H1 (cell line): Measurements from ENCODE around the gene PDE4B. TPM values are rescaled to one million over a fixed set of nuclear protein-coding genes. Genes with fewer than 3 reads are reported as not detected.

Experiments used
- CTCF ChIA-PET: fragments of 300-600 bp; sonication (Branson Sonifier 250); formaldehyde crosslinking; loops from one replicate; lab custom pipeline; 2021; ENCODE audit not compliant: partially characterized antibody; lab: Charles Lee
- POLR2A ChIA-PET: fragments of 300-600 bp; sonication (Branson Sonifier 250); formaldehyde crosslinking; loops from one replicate; lab custom pipeline; 2021; ENCODE audit warnings: inconsistent platforms; ENCODE audit not compliant: partially characterized antibody; lab: Charles Lee
- DNase-seq, 2 experiments: peaks; one replicate each; pipeline versions ENCODE4 v3.0.0 to v3.0.0-alpha.2; 2010 to 2022; ENCODE audit warnings: low spot score in 2 of 2, low read depth in 1 of 2, mixed read lengths in 1 of 2
- FAIRE-seq: peaks from 2 replicates; lab custom pipeline; 2011; peaks lifted over from hg19 to GRCh38; lab: Jason Lieb, UNC
- H2AFZ ChIP-seq: 2 replicates; pipeline ENCODE4 v1.8.1; 2012; ENCODE audit warnings: low read length, inconsistent platforms
- H2AK5ac ChIP-seq: 2 replicates; pipeline ENCODE4 v1.6.1; 2013; ENCODE audit warnings: low read depth, low read length
- H2BK120ac ChIP-seq: replicated peaks from 2 replicates; pipeline ENCODE3; 2013; ENCODE audit warnings: low read depth, low read length, inconsistent platforms
- H2BK12ac ChIP-seq: 2 replicates; pipeline ENCODE4 v1.6.1; 2013; ENCODE audit warnings: low read depth, low read length
- H2BK15ac ChIP-seq: 2 replicates; pipeline ENCODE4 v1.6.1; 2013; ENCODE audit warnings: low read length
- H2BK20ac ChIP-seq: 2 replicates; pipeline ENCODE4 v1.6.1; 2013; ENCODE audit warnings: low read length
- H2BK5ac ChIP-seq: 2 replicates; pipeline ENCODE4 v1.6.1; 2013; ENCODE audit warnings: low read depth, low read length
- H3K14ac ChIP-seq: 2 replicates; pipeline ENCODE4 v1.6.1; 2013; ENCODE audit warnings: inconsistent platforms; ENCODE audit not compliant: insufficient read length
- H3K18ac ChIP-seq: 2 replicates; pipeline ENCODE4 v1.6.1; 2013; ENCODE audit warnings: low read length; ENCODE audit errors: extremely low read depth
- H3K23ac ChIP-seq: 2 replicates; pipeline ENCODE4 v1.6.1; 2013; ENCODE audit warnings: inconsistent platforms; ENCODE audit not compliant: insufficient read length
- H3K23me2 ChIP-seq: 2 replicates; pipeline ENCODE4 v1.6.1; 2013; ENCODE audit warnings: low read depth, low read length
- H3K27ac ChIP-seq: 2 replicates; pipeline ENCODE4 v1.6.1; 2011; ENCODE audit warnings: low read depth, low read length, inconsistent platforms
- H3K27me3 ChIP-seq, 4 experiments: replicated peaks in 1 of 4; 1 replicate in 1 of 4; 2 replicates in 3 of 4; pipeline versions ENCODE4 v1.6.1 to v1.8.1; 2011 to 2013; ENCODE audit warnings: low read length in 3 of 4, mild to moderate bottlenecking in 3 of 4, inconsistent platforms in 2 of 4, mixed read lengths in 2 of 4, moderate library complexity in 1 of 4; ENCODE audit not compliant: control insufficient read depth in 3 of 4, insufficient read depth in 3 of 4; ENCODE audit errors: extremely low read depth in 1 of 4
- H3K36me3 ChIP-seq, 4 experiments: 2 replicates each; pipeline versions ENCODE4 v1.6.1 to v1.8.1; 2011 to 2013; ENCODE audit warnings: mild to moderate bottlenecking in 4 of 4, low read length in 3 of 4, moderate library complexity in 2 of 4, control low read depth in 1 of 4, inconsistent platforms in 1 of 4; ENCODE audit not compliant: insufficient read depth in 4 of 4, control insufficient read depth in 2 of 4
- H3K4ac ChIP-seq: replicated peaks from 2 replicates; pipeline ENCODE3; 2013; ENCODE audit warnings: low read length, low read depth, mixed read lengths, inconsistent platforms; ENCODE audit not compliant: insufficient read length
- H3K4me1 ChIP-seq, 4 experiments: replicated peaks in 1 of 4; 1 replicate in 1 of 4; 2 replicates in 3 of 4; pipeline versions ENCODE4 v1.6.1 to v1.8.1; 2011 to 2013; ENCODE audit warnings: low read length in 3 of 4, inconsistent platforms in 2 of 4, mixed read lengths in 1 of 4; ENCODE audit not compliant: insufficient read depth in 4 of 4, control insufficient read depth in 3 of 4
- H3K4me2 ChIP-seq, 2 experiments: 2 replicates each; pipeline versions ENCODE4 v1.6.1 to v1.8.1; 2011 to 2013; ENCODE audit warnings: low read depth in 2 of 2, low read length in 2 of 2, control low read depth in 1 of 2, inconsistent platforms in 1 of 2, mild to moderate bottlenecking in 1 of 2; ENCODE audit not compliant: insufficient read depth in 1 of 2
- H3K4me3 ChIP-seq, 4 experiments: fragments of 200-600, 300-600 bp in 1 of 4; sonication (generic), shearing (Covaris generic), sonication (Bioruptor Twin) in 1 of 4; 2 replicates each; pipeline versions ENCODE4 v1.5.1 to v1.8.1; 2011 to 2016; ENCODE audit warnings: low read length in 4 of 4, low read depth in 3 of 4, control low read depth in 2 of 4, inconsistent platforms in 2 of 4, mild to moderate bottlenecking in 2 of 4, mixed read lengths in 1 of 4, moderate library complexity in 1 of 4; ENCODE audit not compliant: insufficient read depth in 2 of 4; ENCODE audit errors: extremely low read depth in 1 of 4
- H3K56ac ChIP-seq: replicated peaks from 2 replicates; pipeline ENCODE3; 2013; ENCODE audit warnings: low read depth, mild to moderate bottlenecking, mixed read lengths, low read length, inconsistent platforms; ENCODE audit not compliant: insufficient read length
- H3K79me1 ChIP-seq: 2 replicates; pipeline ENCODE4 v1.6.1; 2013; ENCODE audit warnings: low read depth, low read length, control low read depth
- H3K79me2 ChIP-seq, 2 experiments: 2 replicates each; pipeline versions ENCODE4 v1.6.1 to v1.8.1; 2012 to 2013; ENCODE audit warnings: low read length in 2 of 2, mild to moderate bottlenecking in 2 of 2, inconsistent platforms in 1 of 2; ENCODE audit not compliant: insufficient read depth in 2 of 2, control insufficient read depth in 1 of 2
- H3K9ac ChIP-seq, 4 experiments: replicated peaks in 1 of 4; 1 replicate in 1 of 4; 2 replicates in 3 of 4; pipeline versions ENCODE4 v1.6.1 to v1.8.1; 2011 to 2013; ENCODE audit warnings: low read depth in 3 of 4, low read length in 3 of 4, control low read depth in 2 of 4, mild to moderate bottlenecking in 2 of 4, moderate library complexity in 2 of 4, inconsistent platforms in 1 of 4; ENCODE audit errors: extremely low read depth in 1 of 4
- H3K9me3 ChIP-seq, 2 experiments: 2 replicates each; pipeline versions ENCODE4 v1.6.1 to v1.8.1; 2012 to 2013; ENCODE audit warnings: mild to moderate bottlenecking in 2 of 2, moderate library complexity in 2 of 2, control low read depth in 1 of 2, inconsistent platforms in 1 of 2, low read depth in 1 of 2, low read length in 1 of 2, mixed read lengths in 1 of 2; ENCODE audit not compliant: insufficient read depth in 2 of 2
- H4K20me1 ChIP-seq, 2 experiments: replicated peaks in 1 of 2; 2 replicates each; pipeline versions ENCODE3 to v1.8.1; 2011 to 2013; ENCODE audit warnings: inconsistent platforms in 2 of 2, low read length in 2 of 2, mild to moderate bottlenecking in 1 of 2; ENCODE audit not compliant: insufficient read depth in 2 of 2, control insufficient read depth in 1 of 2
- H4K5ac ChIP-seq: 2 replicates; pipeline ENCODE4 v1.6.1; 2013; ENCODE audit warnings: low read length, low read depth, mixed read lengths, inconsistent platforms; ENCODE audit not compliant: insufficient read length
- H4K8ac ChIP-seq: 2 replicates; pipeline ENCODE4 v1.8.0; 2013; ENCODE audit warnings: mild to moderate bottlenecking, moderate library complexity, low read length, inconsistent platforms; ENCODE audit not compliant: insufficient read depth; ENCODE audit errors: extremely low read depth
- H4K91ac ChIP-seq: replicated peaks from 2 replicates; pipeline ENCODE3; 2013; ENCODE audit warnings: low read length, mixed read lengths, inconsistent platforms; ENCODE audit not compliant: insufficient read length
- RXRA ChIP-seq: IDR thresholded peaks from 2 replicates; pipeline ENCODE4 v1.6.1; 2011; ENCODE audit warnings: low read depth, mild to moderate bottlenecking, low read length, moderate library complexity; ENCODE audit not compliant: insufficient read depth
- TBP ChIP-seq: IDR thresholded peaks from 2 replicates; pipeline ENCODE4 v1.6.1; 2011; ENCODE audit warnings: low read depth, low read length, improper control_type of control experiment
- WGBS, 2 experiments: shearing (Covaris generic) in 1 of 2; methylation state at CpG; one replicate each; pipeline versions ENCODE4 v1.1.6 to v1.1.7; 2013 to 2015; ENCODE audit warnings: low lambda C conversion rate in 2 of 2, mixed read lengths in 2 of 2, inconsistent platforms in 1 of 2, low coverage in 1 of 2, missing lambda C conversion rate in 1 of 2; ENCODE audit not compliant: insufficient replicate concordance in 2 of 2, insufficient coverage in 1 of 2, insufficient read length in 1 of 2; ENCODE audit errors: extremely low coverage in 1 of 2, missing lambda C conversion rate in 1 of 2; 5-methylcytosine and 5-hydroxymethylcytosine counted together
- polyA plus RNA-seq, 7 experiments: library from polyadenylated mRNA; depleted of rRNA in 3 of 7; stranded (reverse) in 5 of 7; unstranded in 2 of 7; fragments of >200 nt in 5 of 7; fragments of 200-250 nt in 2 of 7; gene quantifications; 1 replicate in 5 of 7; 2 replicates in 1 of 7; 4 replicates in 1 of 7; pipeline versions ENCODE4 v1.2.1 to v1.2.3, GENCODE V29; 2011 to 2013; ENCODE audit warnings: missing spikeins in 2 of 7, mixed read lengths in 2 of 7
- total RNA-seq: library from RNA; stranded (reverse); fragmentation: NEBNext Ultra II Directional; extraction: Animal tissue kit (Norgen Biotek cat#: 25700); gene quantifications from 2 replicates; pipeline ENCODE4 v1.2.1, GENCODE V29; 2021

PDE4B gene
- total and polyA plus RNA-seq, 2 of the 8 experiments (the other 6 are each of a cell fraction or from before 2014, with no cell fraction given) = 5.0 to 15.1 TPM

DNA sequence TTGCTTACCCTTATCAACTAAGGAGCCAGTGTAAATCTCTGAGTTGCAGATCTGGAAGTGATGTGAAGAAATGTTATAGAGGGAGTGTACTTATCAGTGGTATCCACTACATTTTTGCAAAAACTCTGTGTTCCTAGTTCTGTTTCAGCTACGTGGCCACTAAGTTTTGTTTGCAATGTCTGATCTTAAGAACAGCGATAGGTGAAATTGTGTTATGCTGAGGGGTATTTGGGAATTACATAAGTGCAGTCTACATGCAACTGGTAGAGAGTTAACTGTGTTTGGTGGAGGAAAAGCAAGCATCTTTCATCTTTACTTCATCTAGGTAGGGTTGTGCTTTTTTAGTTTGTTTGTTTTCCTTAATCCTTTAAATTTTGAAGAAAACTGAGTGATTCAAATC, 542.4 kb downstream of the PDE4B start:
- no peak overlapping the region for H3K4me3 ChIP-seq
- H3K79me2 ChIP-seq = peaks cover 0 to 44% of the 10 kb centered on the region in 2 experiments; a peak in 3 of 4 replicates

More for the DNA sequence above, 542.4 kb downstream of the PDE4B start:
- Histone ChIP-seq H4K91ac (no peak overlapping the region), H3K4me2 (peak overlapping the region; percentile 2 to 88; a peak in 1 of 4 replicates), H2AK5ac (no peak overlapping the region), H3K9me3 (no peaks in the 10 kb centered on the region), H3K23ac (no peak overlapping the region), H2BK12ac (no peak overlapping the region), H4K8ac (no peak overlapping the region), H2BK20ac (no peak overlapping the region), H3K56ac (no peak overlapping the region), H3K9ac (no peak overlapping the region), H2AFZ (no peak overlapping the region), H3K18ac (no peak overlapping the region; the same call in 1 of the 2 replicates), H3K27me3 (no peaks in the 10 kb centered on the region; a peak in 1 of 7 replicates), H3K36me3 (no peaks in the 10 kb centered on the region), H4K20me1 (no peaks in the 10 kb centered on the region), H3K79me1 (no peaks in the 10 kb centered on the region; the same call in 1 of the 2 replicates), H3K4me1 (peaks cover 2 to 25% (median 13%) of the 10 kb centered on the region in 4 experiments; a peak in 5 of 7 replicates), H2BK5ac (no peak overlapping the region; the same call in 1 of the 2 replicates), H3K14ac (no peak overlapping the region), H3K4ac (no peak overlapping the region), H2BK120ac (peak overlapping the region; percentile 45), H4K5ac (no peak overlapping the region), H3K23me2 (peaks cover 3% of the 10 kb centered on the region; the same call in 1 of the 2 replicates), H2BK15ac (no peak overlapping the region), H3K27ac (no peak overlapping the region)
- DNase-seq (no peak), FAIRE-seq (no peak)
- ChIA-PET POLR2A (interaction anchor here (1.0 kb wide), 1 partner anchor 10 kb away, joined by 4 read pairs; no protein-coding TSS in a partner anchor), CTCF (interaction anchor here (0.8 to 1.8 kb wide), 3 partner anchors 10 to 25 kb away, joined by 3 to 7 read pairs (median 3); no protein-coding TSS in a partner anchor)
- TF ChIP-seq TBP = no peak
- no peak for TF ChIP-seq RXRA
- 91% methylated on average over 2 of the region's 2 CpGs; no CpG with 5 or more reads in 1 of the 2 experiments for WGBS, 2 experiments
